ENCODE data around the gene SORBS2.

DNA sequence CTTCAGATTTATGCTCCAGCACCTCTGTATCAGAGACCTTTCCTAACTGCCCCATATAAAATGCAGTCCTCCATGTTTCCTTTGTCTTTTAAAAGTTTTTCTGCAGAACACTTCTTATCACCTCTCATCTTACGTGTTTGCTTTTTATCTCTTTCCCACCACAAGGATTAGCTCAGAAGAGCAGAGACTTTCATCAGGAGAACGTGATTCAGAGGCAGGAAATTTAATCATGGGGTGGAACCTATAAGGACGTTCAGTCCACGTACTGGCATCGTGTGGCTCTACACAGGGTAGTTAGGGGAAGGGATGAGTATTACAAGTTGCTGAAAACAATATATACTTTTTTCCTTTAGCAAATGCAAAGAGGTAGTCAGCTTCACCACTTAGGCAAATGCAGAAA is 98.7 kb downstream of the SORBS2 start:
- TF ChIP-seq, protein P1, sequence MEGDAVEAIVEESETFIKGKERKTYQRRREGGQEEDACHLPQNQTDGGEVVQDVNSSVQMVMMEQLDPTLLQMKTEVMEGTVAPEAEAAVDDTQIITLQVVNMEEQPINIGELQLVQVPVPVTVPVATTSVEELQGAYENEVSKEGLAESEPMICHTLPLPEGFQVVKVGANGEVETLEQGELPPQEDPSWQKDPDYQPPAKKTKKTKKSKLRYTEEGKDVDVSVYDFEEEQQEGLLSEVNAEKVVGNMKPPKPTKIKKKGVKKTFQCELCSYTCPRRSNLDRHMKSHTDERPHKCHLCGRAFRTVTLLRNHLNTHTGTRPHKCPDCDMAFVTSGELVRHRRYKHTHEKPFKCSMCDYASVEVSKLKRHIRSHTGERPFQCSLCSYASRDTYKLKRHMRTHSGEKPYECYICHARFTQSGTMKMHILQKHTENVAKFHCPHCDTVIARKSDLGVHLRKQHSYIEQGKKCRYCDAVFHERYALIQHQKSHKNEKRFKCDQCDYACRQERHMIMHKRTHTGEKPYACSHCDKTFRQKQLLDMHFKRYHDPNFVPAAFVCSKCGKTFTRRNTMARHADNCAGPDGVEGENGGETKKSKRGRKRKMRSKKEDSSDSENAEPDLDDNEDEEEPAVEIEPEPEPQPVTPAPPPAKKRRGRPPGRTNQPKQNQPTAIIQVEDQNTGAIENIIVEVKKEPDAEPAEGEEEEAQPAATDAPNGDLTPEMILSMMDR (IDR thresholded peaks at IDR 0.05): no peak
- no peak for TF ChIP-seq POLR2A (IDR thresholded peaks at IDR 0.05)
- no peak for TF ChIP-seq EP300 (IDR thresholded peaks at IDR 0.05)
- TF ChIP-seq POLR2AphosphoS5 (IDR thresholded peaks at IDR 0.05): no peak

All from suprapubic skin (tissue), 4 donors.